SKM-1 (cell line): ENCODE data around the gene SHLD3.
"Not testable (repeated sequence)": the region's sequence is repeated elsewhere in the genome, so short reads cannot be mapped to it uniquely, and the experiment has no call there.

Source experiments
- DNase-seq: peaks from one replicate; lab custom pipeline; 2025; ENCODE audit not compliant: unreplicated experiment; lab: John Stamatoyannopoulos, UW

Gene SHLD3

DNA sequence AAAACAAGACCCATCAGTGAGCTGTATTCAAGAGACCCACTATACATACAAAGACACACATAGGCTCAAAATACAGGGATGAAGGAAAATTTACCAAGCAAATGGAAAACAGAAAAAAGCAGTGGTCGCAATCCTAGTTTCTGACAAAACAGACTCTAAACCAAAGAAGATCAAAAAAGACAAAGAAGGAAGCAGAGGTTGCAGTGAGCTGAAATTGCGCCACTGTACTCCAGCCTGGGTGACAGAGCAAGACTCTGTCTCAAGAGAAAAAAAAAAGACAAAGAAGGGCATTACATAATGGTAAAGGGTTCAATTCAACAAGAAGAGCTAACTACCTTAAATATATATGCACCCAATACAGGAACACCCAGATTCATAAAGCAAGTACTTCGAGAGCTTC, 51.2 kb downstream of the SHLD3 start:
- not testable (repeated sequence) for DNase-seq
